OCI-LY7 (cell line): Measurements from ENCODE around the gene CSF2RB. TPM values are rescaled to one million over a fixed set of nuclear protein-coding genes. Genes with fewer than 3 reads are reported as not detected.

Experiments
- BruUV-seq: library from RNA; stranded (reverse); fragments of 400-500 nt; replicated peaks from 2 replicates; lab custom pipeline; 2021; lab: Mats Ljungman, UMichigan
- CTCF ChIA-PET: fragments of 300-600 bp; sonication (Branson Sonifier 250); formaldehyde crosslinking; loops from one replicate; lab custom pipeline; 2022; ENCODE audit warnings: antibody characterized with exemption; ENCODE audit not compliant: unreplicated experiment; lab: Charles Lee
- POLR2A ChIA-PET: fragments of 300-600 bp; sonication (Branson Sonifier 250); formaldehyde crosslinking; loops from one replicate; lab custom pipeline; 2022; ENCODE audit warnings: antibody characterized with exemption; lab: Charles Lee
- DNase-seq: peaks from one replicate; pipeline ENCODE4 v3.0.0-alpha.2; 2015; ENCODE audit warnings: low spot score
- H2AFZ ChIP-seq: fragments of 200-600 bp; sonication (generic), shearing (Covaris generic); 2 replicates; pipeline ENCODE4 v1.6.1; 2014; ENCODE audit warnings: mild to moderate bottlenecking, antibody characterized with exemption, low read length, moderate library complexity
- H3K27ac ChIP-seq: fragments of 200-600 bp; sonication (generic); 2 replicates; pipeline ENCODE4 v1.5.1; 2014; ENCODE audit warnings: mixed run types, low read depth, mild to moderate bottlenecking, moderate library complexity, low read length, inconsistent platforms; ENCODE audit not compliant: poor library complexity, severe bottlenecking
- H3K36me3 ChIP-seq: fragments of 200-600 bp; sonication (generic); 2 replicates; pipeline ENCODE4 v1.6.1; 2014; ENCODE audit warnings: mild to moderate bottlenecking, antibody characterized with exemption, low read length, moderate library complexity, mixed read lengths; ENCODE audit not compliant: insufficient read depth
- H3K4me1 ChIP-seq: fragments of 200-600 bp; sonication (generic); 2 replicates; pipeline ENCODE4 v1.5.1; 2014; ENCODE audit warnings: mild to moderate bottlenecking, low read length; ENCODE audit not compliant: insufficient read depth, poor library complexity, severe bottlenecking
- H3K4me2 ChIP-seq: fragments of 200-600 bp; sonication (generic); 2 replicates; pipeline ENCODE4 v1.6.1; 2014; ENCODE audit warnings: mild to moderate bottlenecking, low read length
- H3K4me3 ChIP-seq: fragments of 200-600 bp; sonication (generic); 2 replicates; pipeline ENCODE4 v1.5.1; 2014; ENCODE audit warnings: mild to moderate bottlenecking, low read depth, low read length; ENCODE audit not compliant: poor library complexity, severe bottlenecking
- H3K79me2 ChIP-seq: fragments of 200-600 bp; sonication (generic); 2 replicates; pipeline ENCODE4 v1.6.1; 2016; ENCODE audit warnings: low read depth, mild to moderate bottlenecking, low read length, moderate library complexity, mixed read lengths; ENCODE audit not compliant: insufficient read depth
- H3K9me2 ChIP-seq: fragments of 200-600 bp; sonication (generic); 2 replicates; pipeline ENCODE4 v1.6.1; 2016; ENCODE audit warnings: mild to moderate bottlenecking, low read length, mixed read lengths; ENCODE audit not compliant: insufficient read depth
- H3K9me3 ChIP-seq: fragments of 200-600 bp; sonication (generic); 2 replicates; pipeline ENCODE4 v1.6.1; 2014; ENCODE audit warnings: mild to moderate bottlenecking, mixed run types, low read length, mixed read lengths
- H4K20me1 ChIP-seq: fragments of 200-600 bp; sonication (generic); 2 replicates; pipeline ENCODE4 v1.6.1; 2014; ENCODE audit warnings: mild to moderate bottlenecking, antibody characterized with exemption, low read length, moderate library complexity, mixed read lengths; ENCODE audit not compliant: insufficient read depth
- EZH2phosphoT487 ChIP-seq: fragments of 200-600 bp; sonication (generic); IDR thresholded peaks from 2 replicates; pipeline ENCODE4 v1.6.1; 2018; ENCODE audit warnings: low read depth, borderline replicate concordance, mild to moderate bottlenecking, mixed run types, antibody characterized with exemption, low read length, moderate library complexity, mixed read lengths
- intact Hi-C: fragments of 100-400 bp; cut with micrococcal nuclease; formaldehyde crosslinking; loops from one replicate; pipeline ENCODE4 v1.10.0; 2022; ENCODE audit not compliant: unreplicated experiment
- total RNA-seq, 2 experiments: library from RNA; depleted of rRNA in 1 of 2; stranded (reverse); fragments of >200 nt in 1 of 2; shearing (Covaris generic) in 1 of 2; gene quantifications; 2 replicates each; pipeline ENCODE4 v1.2.3, GENCODE V29; 2014 to 2022
- TF ChIP-seq, protein P1 (sequence below): fragments of 200-600 bp; sonication (generic); conservative IDR thresholded peaks from 2 replicates; pipeline ENCODE4 v1.5.1; 2014; ENCODE audit warnings: mild to moderate bottlenecking, antibody characterized with exemption, low read length, moderate library complexity, mixed read lengths

CSF2RB gene
- total RNA-seq, 2 experiments from 2014 or later: 6.2 to 23.4 TPM

- H3K9me2 ChIP-seq: no peaks in the 10 kb centered on the region
- intact Hi-C loops: no loop called here
- no peak overlapping the region for H3K4me2 ChIP-seq
- no peak overlapping the region for H2AFZ ChIP-seq
- TF ChIP-seq, protein P1, sequence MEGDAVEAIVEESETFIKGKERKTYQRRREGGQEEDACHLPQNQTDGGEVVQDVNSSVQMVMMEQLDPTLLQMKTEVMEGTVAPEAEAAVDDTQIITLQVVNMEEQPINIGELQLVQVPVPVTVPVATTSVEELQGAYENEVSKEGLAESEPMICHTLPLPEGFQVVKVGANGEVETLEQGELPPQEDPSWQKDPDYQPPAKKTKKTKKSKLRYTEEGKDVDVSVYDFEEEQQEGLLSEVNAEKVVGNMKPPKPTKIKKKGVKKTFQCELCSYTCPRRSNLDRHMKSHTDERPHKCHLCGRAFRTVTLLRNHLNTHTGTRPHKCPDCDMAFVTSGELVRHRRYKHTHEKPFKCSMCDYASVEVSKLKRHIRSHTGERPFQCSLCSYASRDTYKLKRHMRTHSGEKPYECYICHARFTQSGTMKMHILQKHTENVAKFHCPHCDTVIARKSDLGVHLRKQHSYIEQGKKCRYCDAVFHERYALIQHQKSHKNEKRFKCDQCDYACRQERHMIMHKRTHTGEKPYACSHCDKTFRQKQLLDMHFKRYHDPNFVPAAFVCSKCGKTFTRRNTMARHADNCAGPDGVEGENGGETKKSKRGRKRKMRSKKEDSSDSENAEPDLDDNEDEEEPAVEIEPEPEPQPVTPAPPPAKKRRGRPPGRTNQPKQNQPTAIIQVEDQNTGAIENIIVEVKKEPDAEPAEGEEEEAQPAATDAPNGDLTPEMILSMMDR: no peak
- ChIA-PET POLR2A (no interaction called here), CTCF (no interaction called here)
- H3K27ac ChIP-seq: no peak overlapping the region
- H4K20me1 ChIP-seq: no peaks in the 10 kb centered on the region
- DNase-seq: no peak
- no peaks in the 10 kb centered on the region for H3K9me3 ChIP-seq
- H3K36me3 ChIP-seq: no peaks in the 10 kb centered on the region
- H3K4me1 ChIP-seq: no peaks in the 10 kb centered on the region
- H3K4me3 ChIP-seq: no peak overlapping the region
- H3K79me2 ChIP-seq: no peaks in the 10 kb centered on the region
- BruUV-seq: no TSS peak
Measured at GRCh38 chr22:36927671-36928070, 14.2 kb downstream of the CSF2RB start.

DNA sequence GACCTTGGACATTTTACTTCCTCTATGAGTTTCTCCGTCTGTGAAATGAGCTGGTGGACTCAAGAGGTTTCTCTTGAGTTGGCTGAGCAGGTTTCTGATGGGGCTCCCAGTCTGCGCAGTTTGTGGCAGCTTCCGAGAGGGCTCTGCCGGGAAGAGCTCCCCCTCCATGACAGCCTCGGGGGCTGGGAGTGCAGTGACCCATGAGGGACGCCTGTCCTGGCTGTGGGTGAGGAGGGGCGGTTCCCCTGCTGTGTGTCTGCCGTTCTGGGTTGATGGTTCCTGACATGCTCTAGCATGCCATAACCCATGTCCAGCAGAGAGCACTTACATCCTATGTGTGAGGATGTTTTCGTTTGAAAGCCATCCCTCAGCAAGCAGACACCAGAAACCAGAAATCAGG lies 14.8 kb downstream of the CSF2RB start:
- ChIA-PET CTCF (no interaction called here), POLR2A (no interaction called here)
- Histone ChIP-seq H3K4me1 (no peaks in the 10 kb centered on the region), H3K27ac (no peak overlapping the region), H2AFZ (no peak overlapping the region), H3K9me3 (no peaks in the 10 kb centered on the region), H3K9me2 (no peaks in the 10 kb centered on the region), H3K4me2 (no peak overlapping the region), H3K4me3 (no peak overlapping the region), H3K36me3 (no peaks in the 10 kb centered on the region), H3K79me2 (no peaks in the 10 kb centered on the region), H4K20me1 (no peaks in the 10 kb centered on the region)
- TF ChIP-seq, protein P1: no peak
- no peak for TF ChIP-seq EZH2phosphoT487
- no peak for DNase-seq
- BruUV-seq: no TSS peak
- intact Hi-C loops: no loop called here

GRCh38 chr22:36928786-36929535 lies 15.5 kb downstream of the CSF2RB start:
- Histone ChIP-seq H3K79me2 (no peaks in the 10 kb centered on the region), H2AFZ (no peak overlapping the region), H3K9me2 (no peaks in the 10 kb centered on the region), H3K4me1 (no peaks in the 10 kb centered on the region), H3K27ac (no peak overlapping the region), H3K36me3 (no peaks in the 10 kb centered on the region), H3K4me3 (no peak overlapping the region), H3K4me2 (no peak overlapping the region), H4K20me1 (no peaks in the 10 kb centered on the region), H3K9me3 (no peaks in the 10 kb centered on the region)
- ChIA-PET POLR2A (interaction anchor here (0.6 to 1.0 kb wide), 2 partner anchors 33 to 323 kb away, joined by 3 to 10 read pairs; no protein-coding TSS in a partner anchor), CTCF (no interaction called here)
- DNase-seq: no peak
- intact Hi-C loops: no loop called here
- BruUV-seq: no TSS peak
- no peak for TF ChIP-seq EZH2phosphoT487
- TF ChIP-seq, protein P1: no peak
